Cardiac fibroblast (primary cell): ENCODE measurements around the gene ABLIM2.

ENCODE experiments used
- DNase-seq, 2 donors: peaks; one replicate each; pipeline versions ENCODE4 v3.0.0 to v3.0.0-alpha.2; 2010; ENCODE audit warnings: low read depth in 2 of 2
- H3K4me3 ChIP-seq, 2 donors: replicated peaks in 1 of 2; 1 replicate in 1 of 2; 2 replicates in 1 of 2; pipeline ENCODE4 v1.5.1; 2011; ENCODE audit warnings: low read depth in 2 of 2, low read length in 2 of 2, mild to moderate bottlenecking in 2 of 2, moderate library complexity in 1 of 2
- TF ChIP-seq, protein P1 (sequence below): IDR thresholded peaks from one replicate; pipeline ENCODE4 v1.5.1; 2011; ENCODE audit warnings: low read depth, mild to moderate bottlenecking, low read length, inconsistent platforms

ABLIM2 gene

DNA sequence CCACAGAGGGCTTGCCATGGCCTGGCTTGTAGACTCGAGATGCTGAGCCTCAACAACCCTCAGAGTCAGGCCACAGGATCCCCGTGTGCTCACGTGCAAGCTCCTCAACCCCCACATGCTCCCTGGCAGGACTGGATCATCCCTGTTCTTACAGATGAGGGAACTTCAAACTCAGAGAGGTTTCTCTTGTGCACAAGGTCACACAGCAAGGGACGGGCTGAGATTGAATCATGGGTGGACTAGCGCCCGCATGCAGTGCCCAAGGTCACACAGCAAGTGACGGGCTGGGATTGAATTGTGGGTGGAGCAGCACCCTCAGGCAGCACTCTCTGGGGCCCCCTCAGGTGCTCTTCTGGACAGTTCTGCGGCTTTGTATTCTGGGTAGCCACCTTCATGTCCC is 158.4 kb downstream of the ABLIM2 start:
- TF ChIP-seq, protein P1, sequence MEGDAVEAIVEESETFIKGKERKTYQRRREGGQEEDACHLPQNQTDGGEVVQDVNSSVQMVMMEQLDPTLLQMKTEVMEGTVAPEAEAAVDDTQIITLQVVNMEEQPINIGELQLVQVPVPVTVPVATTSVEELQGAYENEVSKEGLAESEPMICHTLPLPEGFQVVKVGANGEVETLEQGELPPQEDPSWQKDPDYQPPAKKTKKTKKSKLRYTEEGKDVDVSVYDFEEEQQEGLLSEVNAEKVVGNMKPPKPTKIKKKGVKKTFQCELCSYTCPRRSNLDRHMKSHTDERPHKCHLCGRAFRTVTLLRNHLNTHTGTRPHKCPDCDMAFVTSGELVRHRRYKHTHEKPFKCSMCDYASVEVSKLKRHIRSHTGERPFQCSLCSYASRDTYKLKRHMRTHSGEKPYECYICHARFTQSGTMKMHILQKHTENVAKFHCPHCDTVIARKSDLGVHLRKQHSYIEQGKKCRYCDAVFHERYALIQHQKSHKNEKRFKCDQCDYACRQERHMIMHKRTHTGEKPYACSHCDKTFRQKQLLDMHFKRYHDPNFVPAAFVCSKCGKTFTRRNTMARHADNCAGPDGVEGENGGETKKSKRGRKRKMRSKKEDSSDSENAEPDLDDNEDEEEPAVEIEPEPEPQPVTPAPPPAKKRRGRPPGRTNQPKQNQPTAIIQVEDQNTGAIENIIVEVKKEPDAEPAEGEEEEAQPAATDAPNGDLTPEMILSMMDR: no peak

DNA sequence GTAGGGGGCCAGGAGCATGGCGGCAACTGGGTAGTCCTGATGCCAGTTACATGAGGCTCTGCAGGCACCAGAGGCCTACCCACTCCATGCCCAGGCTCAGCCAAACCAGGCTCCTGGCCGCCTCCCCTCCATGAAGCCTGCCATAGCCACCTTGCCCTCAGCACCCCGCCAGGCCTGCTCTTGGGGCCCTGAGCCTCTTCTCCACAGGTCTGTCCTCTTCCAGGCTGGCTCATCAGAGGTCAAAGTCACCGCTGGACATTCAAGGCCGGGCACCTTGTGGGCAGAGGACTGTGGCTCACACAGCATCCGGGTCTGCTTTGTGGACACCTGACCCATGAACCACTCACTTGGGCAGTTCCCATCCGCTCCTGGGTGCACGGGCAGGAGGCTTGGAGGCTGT is 158.9 kb downstream of the ABLIM2 start:
- H3K4me3 ChIP-seq: no peak overlapping the region
- DNase-seq: no peak
- TF ChIP-seq, protein P1: no peak

More for the DNA sequence above, 158.4 kb downstream of the ABLIM2 start:
- H3K4me3 ChIP-seq: no peak overlapping the region
- DNase-seq: no peak

DNA sequence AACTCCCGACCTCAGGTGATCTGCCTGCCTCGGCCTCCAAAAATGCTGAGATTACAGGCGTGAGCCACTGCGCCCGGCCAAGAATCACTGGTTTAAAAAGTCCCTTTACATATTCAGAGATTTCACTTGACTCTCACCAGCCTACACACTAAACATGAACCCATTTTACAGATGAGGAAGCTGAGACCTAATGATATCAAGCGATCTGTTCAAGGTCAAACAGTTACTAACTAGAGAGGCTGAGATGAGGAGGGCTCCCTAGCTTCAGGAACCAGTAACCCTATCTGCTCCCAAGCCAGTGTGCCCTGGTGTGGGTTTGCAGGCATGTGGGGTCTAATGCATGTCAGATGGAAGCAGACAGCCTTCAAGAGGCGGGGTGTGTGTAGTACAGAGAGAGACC is 159.3 kb downstream of the ABLIM2 start:
- H3K4me3 ChIP-seq: no peak overlapping the region
- no peak for DNase-seq
- TF ChIP-seq, protein P1: no peak

DNA sequence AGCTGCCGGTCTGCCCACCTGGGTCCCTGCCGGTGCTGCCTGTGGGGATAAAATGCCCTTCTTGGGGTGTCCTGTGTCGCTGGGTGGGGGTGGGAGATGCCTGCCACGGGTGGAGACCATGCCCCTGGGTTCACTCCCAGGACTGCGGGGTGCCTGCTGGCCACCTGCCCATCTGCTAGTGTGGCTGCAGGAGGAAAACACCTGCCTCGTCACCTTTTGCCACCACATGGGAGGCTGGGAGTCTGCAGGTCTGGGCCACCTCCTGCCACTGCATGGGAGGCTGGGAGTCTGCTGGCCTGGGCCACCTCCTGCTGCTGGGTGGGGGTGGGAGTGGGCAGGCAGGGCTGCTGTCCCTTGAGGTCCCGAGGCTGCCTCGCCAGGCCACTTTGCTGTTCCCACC is 160.2 kb downstream of the ABLIM2 start:
- H3K4me3 ChIP-seq: no peak overlapping the region
- DNase-seq: no peak
- TF ChIP-seq, protein P1: no peak

DNA sequence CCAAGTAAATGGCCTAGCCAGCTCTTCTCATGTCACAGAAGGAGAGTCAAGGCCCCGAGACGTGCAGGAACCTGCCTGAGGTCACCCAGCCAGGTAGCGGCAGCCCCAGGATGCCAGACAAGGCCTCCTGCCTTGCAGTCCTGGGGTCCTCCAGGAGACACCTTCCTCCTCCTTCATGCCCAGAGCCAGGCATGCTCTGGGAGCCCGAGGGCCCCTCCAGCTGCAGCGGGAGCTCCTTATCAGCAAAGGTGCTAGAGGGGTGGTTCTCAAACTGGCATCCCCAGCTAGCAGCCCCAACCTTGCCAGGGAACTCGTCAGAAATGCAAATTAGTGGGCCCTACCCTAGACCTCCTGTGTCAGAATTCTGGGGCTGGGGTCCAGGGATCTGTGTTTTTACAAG is 162.7 kb downstream of the ABLIM2 start:
- no peak overlapping the region for H3K4me3 ChIP-seq
- no peak for DNase-seq
- TF ChIP-seq, protein P1: no peak

DNA sequence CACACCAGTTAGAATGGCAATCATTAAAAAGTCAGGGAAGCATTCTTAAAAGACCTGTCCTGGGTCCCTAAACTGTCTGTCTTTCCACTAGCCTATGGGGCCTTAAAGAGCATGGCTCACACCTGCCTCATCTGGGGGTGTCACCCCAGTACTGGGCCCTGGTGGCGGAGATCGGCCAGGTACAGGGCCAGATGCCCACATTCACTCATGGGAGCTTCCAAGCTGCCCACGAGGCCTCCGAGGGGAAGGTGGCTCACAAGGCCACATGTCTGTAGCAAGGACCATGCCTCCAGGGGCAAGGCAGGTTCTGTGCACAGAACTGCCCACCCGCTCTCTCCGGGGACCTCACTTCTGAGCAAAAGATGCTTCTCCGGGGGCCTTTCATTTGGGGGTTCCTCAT is 163.5 kb downstream of the ABLIM2 start:
- no peak for DNase-seq
- TF ChIP-seq, protein P1: no peak
- H3K4me3 ChIP-seq: no peak overlapping the region

DNA sequence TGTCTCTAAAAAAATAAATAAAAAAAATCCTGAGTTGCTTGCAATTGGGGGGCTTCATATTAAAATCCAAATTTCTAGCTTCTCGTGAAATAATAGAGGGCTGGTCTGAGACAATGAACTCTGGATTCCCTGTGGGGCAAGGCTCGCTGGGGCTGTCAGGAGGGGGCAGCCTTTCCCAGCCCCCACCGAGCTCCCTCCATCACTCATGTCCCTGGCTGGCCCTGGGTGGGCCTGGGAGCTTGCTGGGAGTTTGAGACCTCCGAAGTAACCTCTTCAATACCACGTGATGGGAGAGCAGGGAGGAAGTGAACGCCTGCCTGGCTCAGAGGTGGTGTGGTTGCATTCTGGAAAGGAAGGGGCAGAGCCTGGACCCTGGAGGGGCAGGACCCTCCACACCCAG is 164.9 kb downstream of the ABLIM2 start:
- TF ChIP-seq, protein P1: no peak
- H3K4me3 ChIP-seq: no peak overlapping the region
- no peak for DNase-seq
